HG03565 (cell line): ENCODE measurements around the gene TBC1D9.
A peak's percentile ranks its signal among the peaks of the same experiment; 100 is the strongest.

Experiments
- ATAC-seq: cut with Tn5 transposase; IDR thresholded peaks from one replicate; pipeline ENCODE4 v1.9.1; 2021; ENCODE audit warnings: mild to moderate bottlenecking, moderate library complexity; ENCODE audit not compliant: unreplicated experiment

TBC1D9 gene

DNA sequence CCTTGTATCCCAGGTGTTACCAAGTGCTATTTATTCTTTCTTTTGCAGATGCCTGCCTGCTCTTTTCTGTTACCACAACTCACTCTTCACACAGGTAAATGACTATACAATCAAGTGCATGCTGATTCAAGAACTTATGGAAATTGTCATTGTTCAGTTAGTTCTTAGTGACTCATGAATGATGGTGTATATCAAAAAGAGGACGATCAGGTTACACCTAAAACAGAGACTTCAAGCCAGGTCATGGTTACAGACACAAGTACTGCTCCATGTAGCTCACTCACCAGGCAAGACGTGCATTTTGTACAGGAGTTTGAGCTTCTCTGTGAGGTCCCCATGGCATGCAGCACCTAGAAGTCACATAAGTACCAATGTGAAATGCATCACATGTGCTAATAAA lies 128.2 kb downstream of the TBC1D9 start:
- ATAC-seq, result no peak

- no peak for ATAC-seq
Observed at GRCh38 chr4:140626661-140627376, 129.4 kb downstream of the TBC1D9 start.

GRCh38 chr4:140622333-140622958 lies 133.7 kb downstream of the TBC1D9 start:
- no peak for ATAC-seq

DNA sequence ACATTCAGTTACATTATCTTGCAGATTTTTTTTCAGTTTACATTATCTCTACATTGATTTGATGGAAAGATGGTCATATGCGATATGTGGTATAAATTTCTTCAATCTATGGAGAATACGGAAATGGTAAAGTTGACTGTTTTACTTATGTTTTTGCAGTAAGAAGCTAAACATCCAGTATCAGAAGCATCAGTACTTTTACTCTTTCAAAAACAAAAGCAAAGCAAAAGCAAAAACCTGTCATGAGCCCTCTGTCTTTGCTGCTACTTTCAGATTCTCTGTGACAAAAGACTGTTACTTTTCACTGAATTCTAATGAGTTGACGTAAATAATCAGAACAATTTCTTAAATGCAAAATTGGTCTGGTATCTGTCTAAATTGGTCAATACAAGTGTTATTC lies 135.0 kb downstream of the TBC1D9 start:
- ATAC-seq, result no peak

DNA sequence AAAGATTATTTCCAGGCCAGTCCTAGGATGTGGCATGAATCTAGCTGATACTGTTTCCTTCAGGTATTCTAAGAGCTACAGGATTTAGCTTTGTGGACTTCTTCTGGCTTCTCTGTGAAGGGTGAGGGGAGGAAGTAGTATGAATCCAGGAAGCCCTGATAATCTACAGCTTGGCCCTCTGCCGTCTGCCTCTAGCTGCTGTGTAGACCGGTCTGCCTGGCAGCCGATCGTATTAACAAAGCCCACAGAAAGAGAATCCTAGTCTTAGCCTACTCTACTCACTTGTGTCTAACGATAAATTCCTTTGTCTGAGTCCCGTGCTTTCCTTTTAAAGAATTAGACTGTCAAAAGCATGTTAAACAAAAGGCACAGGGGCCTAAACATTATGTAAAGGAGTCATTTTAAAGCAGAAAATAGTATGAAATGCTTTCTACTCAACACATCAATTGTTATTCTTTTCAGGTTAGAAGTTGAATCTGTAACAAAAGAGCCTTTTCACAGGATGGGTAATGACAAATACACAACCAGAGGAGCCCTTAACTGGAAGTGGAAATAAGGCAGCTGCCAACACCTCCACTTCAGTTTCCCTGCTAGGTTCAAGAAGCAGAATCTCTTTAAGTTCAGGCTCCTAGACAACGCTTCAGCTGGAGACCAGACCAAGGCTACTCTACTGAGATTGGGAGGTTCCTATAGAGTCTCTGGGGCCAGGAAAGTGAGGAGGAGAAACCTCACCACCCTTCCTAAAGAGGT lies 138.5 kb downstream of the TBC1D9 start:
- ATAC-seq, result no peak

DNA sequence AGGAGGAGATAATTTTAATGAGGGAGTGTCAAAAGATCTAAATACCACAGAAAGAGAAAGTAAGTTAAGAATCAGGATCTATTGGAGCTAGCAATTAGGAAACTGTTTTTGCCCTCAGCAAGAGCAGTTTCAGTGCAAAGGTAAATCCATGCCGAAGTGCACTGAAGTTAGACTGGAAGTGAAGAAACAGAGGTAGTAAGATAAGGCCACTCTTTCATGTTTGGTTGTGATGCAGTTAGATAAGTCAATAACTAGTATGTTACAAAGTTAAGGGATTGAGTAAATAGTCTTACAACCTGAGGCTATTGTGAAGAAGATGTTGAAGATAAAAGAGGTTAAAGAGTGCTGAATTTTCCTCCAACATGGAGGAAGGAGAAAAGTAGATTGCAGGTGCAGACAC lies 140.7 kb downstream of the TBC1D9 start:
- no peak for ATAC-seq

DNA sequence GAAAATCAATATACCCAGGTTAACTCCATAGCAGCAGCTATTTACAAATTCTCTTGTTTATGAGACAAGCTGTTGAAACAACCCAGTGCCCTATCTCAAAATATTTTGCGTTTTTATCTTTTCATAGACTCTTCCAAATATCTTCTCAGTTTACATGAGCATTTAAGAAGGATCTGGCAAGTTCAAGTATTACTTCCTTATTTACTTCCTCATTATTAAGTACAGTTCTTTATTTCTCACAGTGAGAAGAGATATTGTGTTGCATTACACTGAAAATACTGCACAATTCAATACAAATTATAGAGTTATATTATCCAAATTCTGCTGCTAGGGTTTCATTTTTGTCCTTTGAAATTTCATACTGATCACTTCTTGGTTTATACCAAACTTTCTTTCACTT lies 143.8 kb downstream of the TBC1D9 start:
- ATAC-seq, result no peak

GRCh38 chr4:140611854-140612253 lies 144.3 kb downstream of the TBC1D9 start:
- ATAC-seq, result no peak

GRCh38 chr4:140609548-140610425 lies 146.4 kb downstream of the TBC1D9 start:
- ATAC-seq, result peak; percentile 89

GRCh38 chr4:140607852-140608251 lies 148.3 kb downstream of the TBC1D9 start:
- ATAC-seq, result no peak

DNA sequence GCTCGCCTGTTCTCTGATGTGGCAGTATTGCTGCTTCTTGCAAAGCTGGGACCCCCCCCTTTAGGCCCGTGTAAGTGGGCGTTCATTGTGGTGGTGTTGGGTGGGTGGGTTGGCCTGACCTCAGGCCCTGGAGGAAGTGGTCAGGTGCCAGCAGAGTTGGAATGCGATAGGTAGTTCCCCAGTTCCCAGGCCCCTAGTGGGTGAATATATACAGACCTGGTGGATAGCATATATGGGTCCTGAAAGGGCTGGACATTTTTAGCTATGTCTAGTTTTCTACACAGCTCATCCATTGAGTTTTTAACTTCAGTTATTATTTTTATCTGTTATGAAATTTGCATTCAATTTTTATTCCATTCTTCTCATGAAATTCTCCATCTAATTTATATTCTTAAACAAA lies 151.6 kb downstream of the TBC1D9 start:
- ATAC-seq, result no peak

DNA sequence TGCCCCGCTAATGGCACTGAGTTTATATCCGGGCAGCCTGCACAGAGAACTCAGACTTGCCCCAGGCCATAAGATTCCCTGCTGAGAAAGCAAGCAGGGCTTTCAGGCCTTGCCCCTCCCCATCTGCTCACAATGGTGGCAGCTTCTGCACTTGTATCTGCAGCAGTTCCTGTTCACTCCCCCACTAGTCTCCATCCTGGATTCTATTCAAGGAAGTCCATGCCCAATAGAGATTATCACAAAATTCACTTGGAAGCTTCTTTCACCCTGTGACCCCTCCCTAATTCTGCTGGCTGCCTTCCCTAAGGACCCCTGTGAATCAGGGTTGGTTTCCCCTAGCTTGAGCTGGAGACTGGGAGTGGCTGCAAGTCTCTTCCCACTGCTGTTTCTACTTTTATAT lies 152.9 kb downstream of the TBC1D9 start:
- ATAC-seq, result no peak

- ATAC-seq, result no peak
Observed at GRCh38 chr4:140602714-140603113, 153.5 kb downstream of the TBC1D9 start.

- ATAC-seq, result no peak
Observed at GRCh38 chr4:140600408-140600807, 155.8 kb downstream of the TBC1D9 start.

GRCh38 chr4:140595065-140595464 lies 161.1 kb downstream of the TBC1D9 start:
- ATAC-seq, result peak; percentile 67

GRCh38 chr4:140584439-140584838 lies 171.7 kb downstream of the TBC1D9 start:
- ATAC-seq, result no peak

- ATAC-seq, result no peak
Observed at GRCh38 chr4:140581078-140581477, 175.1 kb downstream of the TBC1D9 start.

DNA sequence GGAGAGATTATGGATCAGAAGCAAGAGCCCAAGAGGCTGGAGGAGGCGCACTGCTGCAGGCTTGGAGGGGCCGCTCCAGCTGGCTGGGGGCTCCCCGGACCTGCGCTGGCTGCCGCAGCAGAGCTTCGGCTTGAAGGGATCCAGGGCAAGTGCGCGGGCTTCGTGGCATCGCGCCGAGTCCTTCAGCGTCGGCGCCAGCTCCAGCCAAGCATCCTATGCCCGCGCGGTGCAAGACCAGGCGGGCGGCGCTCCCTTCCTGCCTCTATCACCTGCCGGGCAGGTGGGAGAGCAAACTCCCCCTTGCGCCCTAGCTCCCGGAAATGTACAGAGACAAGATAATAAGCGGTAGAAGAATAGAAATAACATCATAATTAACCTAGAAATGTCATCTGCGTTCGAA lies 176.9 kb downstream of the TBC1D9 start:
- no peak for ATAC-seq

DNA sequence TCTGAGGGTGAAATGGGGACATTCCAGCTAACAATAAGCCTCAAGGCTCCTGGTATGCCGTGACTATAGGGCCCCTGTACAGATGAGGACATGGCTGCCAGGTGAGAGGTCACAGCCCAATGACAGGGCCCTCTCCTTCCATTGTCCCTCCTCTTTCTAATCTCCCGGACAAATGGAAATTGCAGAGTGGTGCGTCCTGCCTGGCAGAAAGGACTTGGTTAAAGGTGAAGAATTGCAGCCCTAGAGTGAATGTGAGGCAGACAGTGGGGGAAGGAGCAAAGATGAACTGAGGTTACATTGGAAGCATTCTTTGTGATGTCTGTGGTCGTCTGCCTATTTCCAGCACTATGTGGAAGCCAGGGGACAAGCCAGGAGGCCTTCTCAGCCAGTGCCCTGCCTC lies 180.7 kb downstream of the TBC1D9 start:
- ATAC-seq, result no peak

- no peak for ATAC-seq
Observed at GRCh38 chr4:140571620-140572019, 184.6 kb downstream of the TBC1D9 start.
